AG04450 (cell line): Measurements from ENCODE around the gene CELA2A. TPM values are rescaled to one million over a fixed set of nuclear protein-coding genes. Genes with fewer than 3 reads are reported as not detected.

Experiments
- CTCF ChIA-PET: fragments of 300-600, 350-600 bp; formaldehyde crosslinking; extraction: SDS; loops from one replicate; lab custom pipeline; 2022; ENCODE audit warnings: antibody characterized with exemption, inconsistent platforms; lab: Charles Lee
- POLR2A ChIA-PET: fragments of 350-600 bp; formaldehyde crosslinking; extraction: SDS; loops from one replicate; lab custom pipeline; 2021; ENCODE audit warnings: antibody characterized with exemption, inconsistent platforms; lab: Yijun Ruan, JAX
- DNase-seq: peaks from one replicate; pipeline ENCODE4 v3.0.0-alpha.2; 2011; ENCODE audit warnings: low read depth, low spot score
- H3K27ac ChIP-seq: one replicate; pipeline ENCODE4 v1.5.1; 2012; ENCODE audit warnings: low read depth, low read length, control low read depth
- H3K27me3 ChIP-seq: one replicate; pipeline ENCODE4 v1.6.0; 2012; ENCODE audit warnings: low read length; ENCODE audit not compliant: control insufficient read depth, insufficient read depth
- H3K4me3 ChIP-seq: 2 replicates; pipeline ENCODE4 v1.5.1; 2011; ENCODE audit warnings: mild to moderate bottlenecking, low read depth, low read length, control low read depth
- H3K9me3 ChIP-seq: 2 replicates; pipeline ENCODE4 v1.5.1; 2012; ENCODE audit warnings: low read length; ENCODE audit not compliant: control insufficient read depth, insufficient read depth
- CTCF ChIP-seq: IDR thresholded peaks from 2 replicates; pipeline ENCODE4 v1.5.1; 2011; ENCODE audit warnings: low read depth, low read length, control low read depth, inconsistent platforms
- polyA plus RNA-seq: library from polyadenylated mRNA; depleted of rRNA; stranded (reverse); fragments of >200 nt; gene quantifications from 2 replicates; pipeline ENCODE4 v1.2.3, GENCODE V29; 2011

The CELA2A gene
- polyA plus RNA-seq, 1 experiment: not detected

- H3K27ac ChIP-seq: no peak overlapping the region
- CTCF ChIA-PET: no interaction called here
Observed at GRCh38 chr1:15451014-15451722, 5.4 kb upstream of the CELA2A start.

GRCh38 chr1:15452216-15452615 lies 4.3 kb upstream of the CELA2A start:
- DNase-seq: no peak
- CTCF ChIA-PET: no interaction called here

More at GRCh38 chr1:15451014-15451722, 5.4 kb upstream of the CELA2A start:
- POLR2A ChIA-PET: no interaction called here
- Histone ChIP-seq H3K4me3 (no peak overlapping the region), H3K9me3 (peaks cover 10% of the 10 kb centered on the region), H3K27me3 (peaks cover 10% of the 10 kb centered on the region)
- no peak for TF ChIP-seq CTCF
- DNase-seq: no peak

DNA sequence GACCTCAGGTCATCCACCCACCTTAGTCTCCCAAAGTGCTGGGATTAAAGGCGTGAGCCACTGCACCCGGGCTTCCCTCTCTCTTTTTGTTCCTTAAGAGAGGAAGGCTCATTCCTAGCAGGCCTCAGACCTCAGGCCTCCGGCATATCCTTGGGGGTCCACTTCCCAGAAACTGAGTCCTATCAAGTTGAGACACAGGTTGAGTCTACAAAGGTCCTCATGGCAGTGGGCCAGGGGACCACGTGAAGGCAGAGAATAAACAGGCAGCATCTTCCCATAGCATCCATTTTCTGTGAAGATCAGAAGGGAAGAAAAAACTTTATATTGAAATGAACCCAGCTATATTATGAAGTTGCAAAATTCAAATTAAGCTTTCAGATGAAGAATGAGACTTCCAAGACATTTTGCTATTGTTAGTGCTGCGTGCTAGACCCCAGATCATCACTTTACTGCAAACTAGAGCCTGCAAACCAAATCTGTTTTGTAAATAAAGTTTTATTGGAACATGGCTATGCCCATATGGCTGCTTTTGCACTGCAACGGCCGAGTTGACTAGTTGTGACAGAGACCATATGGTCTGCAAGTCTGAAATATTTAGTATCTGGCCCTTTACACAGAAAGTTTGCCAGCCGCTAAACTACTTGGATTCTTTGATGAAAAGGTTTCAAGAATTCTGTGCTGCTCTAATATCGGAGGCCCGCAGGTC lies 3.5 kb upstream of the CELA2A start:
- DNase-seq: no peak
- Histone ChIP-seq H3K27ac (no peak overlapping the region), H3K27me3 (peaks cover 9% of the 10 kb centered on the region), H3K4me3 (no peak overlapping the region), H3K9me3 (peaks cover 10% of the 10 kb centered on the region)
- POLR2A ChIA-PET: no interaction called here
- CTCF ChIA-PET: no interaction called here
- TF ChIP-seq CTCF: no peak

More at GRCh38 chr1:15452216-15452615, 4.3 kb upstream of the CELA2A start:
- POLR2A ChIA-PET: no interaction called here
- H3K27me3 ChIP-seq: peaks cover 9% of the 10 kb centered on the region
- no peak for TF ChIP-seq CTCF
- no peak overlapping the region for H3K4me3 ChIP-seq
- peaks cover 10% of the 10 kb centered on the region for H3K9me3 ChIP-seq
- H3K27ac ChIP-seq: no peak overlapping the region

GRCh38 chr1:15453734-15454133 lies 2.8 kb upstream of the CELA2A start:
- no peak overlapping the region for H3K27ac ChIP-seq
- H3K4me3 ChIP-seq: no peak overlapping the region
- ChIA-PET POLR2A (interaction anchor here (0.6 kb wide), 1 partner anchor 171 kb away, joined by 4 read pairs; no protein-coding TSS in a partner anchor), CTCF (no interaction called here)
- DNase-seq: no peak
- peaks cover 9% of the 10 kb centered on the region for H3K27me3 ChIP-seq
- peaks cover 10% of the 10 kb centered on the region for H3K9me3 ChIP-seq
- no peak for TF ChIP-seq CTCF

DNA sequence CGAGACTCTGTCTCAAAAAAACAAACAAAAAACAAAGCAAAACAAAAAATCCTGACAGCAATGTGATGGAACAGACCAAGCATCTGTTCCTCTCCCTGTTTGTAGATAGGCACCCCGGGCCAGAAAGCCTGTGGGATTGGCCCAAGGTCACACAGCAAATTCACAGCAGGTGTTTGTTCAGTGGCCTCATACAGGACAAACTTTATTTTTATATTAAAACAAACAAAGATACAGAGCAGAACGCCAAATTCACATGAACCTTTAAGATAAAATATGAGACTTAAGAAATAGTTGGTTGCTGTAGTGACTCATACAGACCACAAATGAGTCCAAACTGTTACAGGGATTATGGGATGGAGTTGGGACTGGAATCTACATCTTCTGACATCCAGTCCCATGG lies 2.3 kb upstream of the CELA2A start:
- Histone ChIP-seq H3K4me3 (no peak overlapping the region), H3K27me3 (peaks cover 9% of the 10 kb centered on the region), H3K9me3 (peaks cover 10% of the 10 kb centered on the region), H3K27ac (peak overlapping the region; percentile 11)
- DNase-seq: peak; percentile 32
- no peak for TF ChIP-seq CTCF
- CTCF ChIA-PET: no interaction called here
- POLR2A ChIA-PET: interaction anchor here (0.6 kb wide), 1 partner anchor 170 kb away, joined by 4 read pairs; no protein-coding TSS in a partner anchor
